KMS-11 (cell line): ENCODE measurements around the gene CDC42BPA.
"Not testable (repeated sequence)": the region's sequence is repeated elsewhere in the genome, so short reads cannot be mapped to it uniquely, and the experiment has no call there.

Experiments used
- H2AFZ ChIP-seq: fragments of 200-600 bp; sonication (generic); 2 replicates; pipeline ENCODE4 v1.6.1; 2016; ENCODE audit warnings: antibody characterized with exemption, mixed run types, low read depth
- H3K27ac ChIP-seq: fragments of 200-600 bp; sonication (generic); 2 replicates; pipeline ENCODE4 v1.6.1; 2016; ENCODE audit warnings: mild to moderate bottlenecking, mixed run types
- H3K27me3 ChIP-seq: fragments of 200-600 bp; sonication (generic); 2 replicates; pipeline ENCODE4 v1.6.1; 2017; ENCODE audit warnings: mild to moderate bottlenecking, low read depth, mixed run types, moderate library complexity; ENCODE audit not compliant: insufficient read depth
- H3K36me3 ChIP-seq: fragments of 200-600 bp; sonication (generic); 2 replicates; pipeline ENCODE4 v1.6.1; 2017; ENCODE audit warnings: mild to moderate bottlenecking, mixed run types; ENCODE audit not compliant: insufficient read depth
- H3K4me1 ChIP-seq: fragments of 200-600 bp; sonication (generic); 2 replicates; pipeline ENCODE4 v1.6.1; 2016; ENCODE audit warnings: mild to moderate bottlenecking, low read depth, mixed run types; ENCODE audit not compliant: poor library complexity, severe bottlenecking
- H3K4me2 ChIP-seq: fragments of 200-600 bp; sonication (generic); 2 replicates; pipeline ENCODE4 v1.7.0; 2016; ENCODE audit warnings: mild to moderate bottlenecking, mixed run types
- H3K4me3 ChIP-seq: fragments of 200-600 bp; sonication (generic); IDR thresholded peaks from 2 replicates; pipeline ENCODE4 v1.6.1; 2017; ENCODE audit warnings: low read depth, low read length, mixed read lengths; ENCODE audit not compliant: insufficient read depth
- H3K79me2 ChIP-seq: fragments of 200-600 bp; sonication (generic); 2 replicates; pipeline ENCODE4 v1.6.1; 2016; ENCODE audit warnings: low read depth, mixed run types; ENCODE audit not compliant: insufficient read depth
- H3K9ac ChIP-seq: fragments of 200-600 bp; sonication (generic); 2 replicates; pipeline ENCODE4 v1.6.1; 2016; ENCODE audit warnings: mild to moderate bottlenecking, mixed run types
- H4K20me1 ChIP-seq: fragments of 200-600 bp; sonication (generic); 2 replicates; pipeline ENCODE4 v1.6.1; 2016; ENCODE audit warnings: mild to moderate bottlenecking, mixed run types; ENCODE audit not compliant: insufficient read depth
- TF ChIP-seq, protein P1 (sequence below): fragments of 200-600 bp; sonication (generic); conservative IDR thresholded peaks from 2 replicates; pipeline ENCODE4 v1.6.1; 2017; ENCODE audit warnings: low read depth, mild to moderate bottlenecking, antibody characterized with exemption, low read length, moderate library complexity, mixed read lengths

The CDC42BPA gene

DNA sequence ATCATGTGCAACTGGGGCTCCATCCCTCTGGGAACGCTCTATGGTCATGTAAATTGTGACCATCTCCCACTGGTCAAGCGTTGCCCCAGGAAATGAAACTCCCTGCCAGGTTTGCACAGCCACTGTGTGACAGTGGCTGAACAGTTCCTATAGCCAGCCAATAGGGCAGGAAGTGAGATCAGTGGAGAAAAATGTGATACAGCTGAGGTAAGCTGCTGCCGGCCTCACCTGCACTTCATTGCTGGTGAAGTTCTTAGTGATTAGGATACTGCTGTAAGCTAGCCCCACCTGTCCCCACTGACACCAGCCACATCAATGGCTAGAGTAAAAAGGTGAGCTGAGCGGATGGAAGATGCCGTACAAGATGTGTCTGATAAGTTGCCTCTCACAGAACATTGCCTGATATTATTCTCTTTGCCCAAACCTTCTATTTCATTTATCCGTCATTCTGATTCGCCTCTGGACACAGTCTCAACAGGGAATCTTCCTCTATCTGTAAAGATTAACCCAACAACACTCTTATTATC lies 38.4 kb upstream of the CDC42BPA start:
- Histone ChIP-seq H3K27me3 (no peaks in the 10 kb centered on the region), H3K4me3 (no peak overlapping the region), H3K79me2 (no peaks in the 10 kb centered on the region), H2AFZ (no peak overlapping the region), H3K9ac (no peak overlapping the region), H3K36me3 (no peaks in the 10 kb centered on the region), H4K20me1 (no peaks in the 10 kb centered on the region), H3K27ac (no peak overlapping the region), H3K4me2 (no peak overlapping the region), H3K4me1 (no peaks in the 10 kb centered on the region)
- TF ChIP-seq, protein P1, sequence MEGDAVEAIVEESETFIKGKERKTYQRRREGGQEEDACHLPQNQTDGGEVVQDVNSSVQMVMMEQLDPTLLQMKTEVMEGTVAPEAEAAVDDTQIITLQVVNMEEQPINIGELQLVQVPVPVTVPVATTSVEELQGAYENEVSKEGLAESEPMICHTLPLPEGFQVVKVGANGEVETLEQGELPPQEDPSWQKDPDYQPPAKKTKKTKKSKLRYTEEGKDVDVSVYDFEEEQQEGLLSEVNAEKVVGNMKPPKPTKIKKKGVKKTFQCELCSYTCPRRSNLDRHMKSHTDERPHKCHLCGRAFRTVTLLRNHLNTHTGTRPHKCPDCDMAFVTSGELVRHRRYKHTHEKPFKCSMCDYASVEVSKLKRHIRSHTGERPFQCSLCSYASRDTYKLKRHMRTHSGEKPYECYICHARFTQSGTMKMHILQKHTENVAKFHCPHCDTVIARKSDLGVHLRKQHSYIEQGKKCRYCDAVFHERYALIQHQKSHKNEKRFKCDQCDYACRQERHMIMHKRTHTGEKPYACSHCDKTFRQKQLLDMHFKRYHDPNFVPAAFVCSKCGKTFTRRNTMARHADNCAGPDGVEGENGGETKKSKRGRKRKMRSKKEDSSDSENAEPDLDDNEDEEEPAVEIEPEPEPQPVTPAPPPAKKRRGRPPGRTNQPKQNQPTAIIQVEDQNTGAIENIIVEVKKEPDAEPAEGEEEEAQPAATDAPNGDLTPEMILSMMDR: no peak

GRCh38 chr1:227355542-227356245 lies 37.4 kb upstream of the CDC42BPA start:
- TF ChIP-seq, protein P1: no peak
- Histone ChIP-seq H3K4me2 (no peak overlapping the region), H2AFZ (no peak overlapping the region), H4K20me1 (no peaks in the 10 kb centered on the region), H3K27me3 (no peaks in the 10 kb centered on the region), H3K4me3 (no peak overlapping the region), H3K79me2 (no peaks in the 10 kb centered on the region), H3K36me3 (no peaks in the 10 kb centered on the region), H3K4me1 (no peaks in the 10 kb centered on the region), H3K9ac (no peak overlapping the region), H3K27ac (no peak overlapping the region)

DNA sequence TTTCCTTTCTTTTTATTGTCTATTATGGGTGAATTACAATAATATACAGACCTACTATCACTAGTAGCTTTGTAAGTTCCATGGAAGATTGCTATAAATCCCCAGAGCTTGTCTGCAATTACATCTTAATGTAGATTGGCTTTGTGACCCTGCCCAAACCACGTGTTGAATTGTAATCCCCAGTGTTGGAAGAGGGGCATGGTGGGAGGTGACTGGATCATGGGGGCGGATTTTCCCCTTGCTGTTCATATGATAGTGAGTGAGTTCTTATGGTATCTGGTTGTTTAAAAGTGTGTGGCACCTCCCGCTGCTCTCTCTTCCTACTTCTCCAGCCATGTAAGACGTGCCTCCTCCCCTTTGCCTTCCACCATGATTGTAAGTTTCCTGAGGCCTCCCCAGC lies 34.9 kb upstream of the CDC42BPA start:
- H3K4me3 ChIP-seq: no peak overlapping the region
- H3K4me2 ChIP-seq: no peak overlapping the region
- H4K20me1 ChIP-seq: no peaks in the 10 kb centered on the region
- H3K27ac ChIP-seq: no peak overlapping the region
- H3K79me2 ChIP-seq: no peaks in the 10 kb centered on the region
- no peaks in the 10 kb centered on the region for H3K27me3 ChIP-seq
- no peak overlapping the region for H3K9ac ChIP-seq
- no peak overlapping the region for H2AFZ ChIP-seq
- no peaks in the 10 kb centered on the region for H3K36me3 ChIP-seq
- TF ChIP-seq, protein P1: no peak
- H3K4me1 ChIP-seq: no peaks in the 10 kb centered on the region

DNA sequence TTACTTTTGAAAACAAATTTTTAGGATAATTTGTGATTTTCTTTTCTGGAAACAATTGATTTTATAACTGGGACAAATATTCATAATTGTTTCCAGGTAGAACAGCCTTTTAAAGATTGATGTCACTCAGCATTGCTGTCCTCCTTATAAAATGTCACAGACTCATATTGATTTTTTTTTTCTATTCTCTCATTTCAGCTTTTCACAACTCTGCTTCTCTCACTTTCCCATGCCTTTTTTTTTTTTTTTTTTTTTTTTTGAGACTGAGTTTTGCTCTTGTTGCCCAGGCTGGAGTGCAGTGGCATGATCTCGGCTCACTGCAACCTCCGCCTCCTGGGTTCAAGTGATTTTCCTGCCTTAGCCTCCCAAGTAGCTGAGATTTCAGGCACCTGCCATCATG lies 33.9 kb upstream of the CDC42BPA start:
- H3K4me2 ChIP-seq: not testable (repeated sequence)

GRCh38 chr1:227351443-227351842 lies 33.2 kb upstream of the CDC42BPA start:
- Histone ChIP-seq H3K4me3 (no peak overlapping the region), H3K27me3 (no peaks in the 10 kb centered on the region), H3K4me2 (no peak overlapping the region), H2AFZ (no peak overlapping the region), H3K79me2 (no peaks in the 10 kb centered on the region), H3K9ac (no peak overlapping the region), H3K4me1 (no peaks in the 10 kb centered on the region), H4K20me1 (no peaks in the 10 kb centered on the region), H3K27ac (no peak overlapping the region), H3K36me3 (no peaks in the 10 kb centered on the region)
- TF ChIP-seq, protein P1: no peak

More for the DNA sequence above, 33.9 kb upstream of the CDC42BPA start:
- not testable (repeated sequence) for H3K27ac ChIP-seq, H3K4me3 ChIP-seq, H2AFZ ChIP-seq, H3K9ac ChIP-seq, H3K79me2 ChIP-seq, H4K20me1 ChIP-seq, H3K4me1 ChIP-seq, H3K27me3 ChIP-seq, H3K36me3 ChIP-seq
